Thoracic aorta (tissue), 2 donors: ENCODE results near the gene SCML2. TPM values are rescaled to one million over a fixed set of nuclear protein-coding genes. Genes with fewer than 3 reads are reported as not detected.

Source experiments
- ATAC-seq: fragments of 150-250 bp; one replicate; pipeline ENCODE4 v1.8.0; 2017; ENCODE audit warnings: low read depth; ENCODE audit not compliant: insufficient number of reproducible peaks, low FRiP score
- DNase-seq: peaks from one replicate; pipeline ENCODE4 v3.0.0-alpha.2; 2020; ENCODE audit warnings: low spot score
- H3K27ac ChIP-seq, 2 donors: fragments of 200-600 bp; sonication (generic); 1 replicate in 1 of 2; 2 replicates in 1 of 2; pipeline ENCODE4 v1.5.1; 2016; ENCODE audit warnings: mild to moderate bottlenecking in 2 of 2, moderate library complexity in 2 of 2
- H3K27me3 ChIP-seq: fragments of 200-600 bp; sonication (generic); replicated peaks from 2 replicates; pipeline ENCODE4 v1.6.0; 2016; ENCODE audit warnings: mild to moderate bottlenecking; ENCODE audit not compliant: insufficient read depth
- H3K36me3 ChIP-seq: fragments of 200-600 bp; sonication (generic); one replicate; pipeline ENCODE4 v1.5.1; 2016
- H3K4me1 ChIP-seq, 2 donors: fragments of 200-600 bp; sonication (generic); 1 replicate in 1 of 2; 2 replicates in 1 of 2; pipeline versions ENCODE4 v1.5.1 to v1.6.0; 2016; ENCODE audit warnings: low read depth in 2 of 2, mild to moderate bottlenecking in 1 of 2; ENCODE audit not compliant: control insufficient read depth in 1 of 2
- H3K4me3 ChIP-seq: fragments of 200-600 bp; sonication (generic); 2 replicates; pipeline ENCODE4 v1.5.1; 2016; ENCODE audit warnings: mild to moderate bottlenecking
- H3K9me3 ChIP-seq: fragments of 200-600 bp; sonication (generic); 2 replicates; pipeline ENCODE4 v1.5.1; 2016
- total RNA-seq, 2 donors: library from RNA; depleted of rRNA; stranded (reverse); fragments of >200 nt; gene quantifications; one replicate each; pipeline versions ENCODE4 v1.1.0 to v1.2.3, GENCODE V29; 2016
- TF ChIP-seq, protein P1 (sequence below): fragments of 200-600 bp; sonication (generic); IDR thresholded peaks from one replicate; pipeline ENCODE4 v1.5.1; 2019; ENCODE audit warnings: antibody characterized with exemption

The SCML2 gene
- total RNA-seq, 2 donors from 2014 or later = 0.81 to 2.0 TPM

DNA sequence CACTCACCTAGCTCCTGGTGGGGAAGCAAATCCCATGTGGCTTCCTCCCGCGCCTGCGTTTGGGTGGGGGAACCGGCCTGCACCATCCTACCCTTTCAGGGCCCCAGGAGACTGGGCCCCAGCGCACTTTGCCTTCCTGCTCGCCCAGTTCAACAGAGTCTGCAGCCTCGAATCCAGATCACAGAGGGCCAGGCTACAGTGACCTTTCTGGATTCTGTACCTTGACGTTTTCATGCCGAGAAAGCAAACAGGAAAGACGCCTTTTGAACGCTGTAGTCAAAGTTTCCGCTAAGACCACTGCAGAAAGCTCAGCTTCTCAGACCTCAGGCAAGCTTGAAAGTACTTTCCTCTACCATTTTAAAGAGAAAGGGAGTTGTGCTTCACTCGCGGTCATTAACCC, 126.4 kb downstream of the SCML2 start:
- Histone ChIP-seq H3K9me3 (no peaks in the 10 kb centered on the region), H3K36me3 (no peaks in the 10 kb centered on the region), H3K4me3 (no peak overlapping the region), H3K27ac (no peak overlapping the region), H3K4me1 (no peaks in the 10 kb centered on the region), H3K27me3 (no peaks in the 10 kb centered on the region)
- ATAC-seq (no peak), DNase-seq (no peak)
- TF ChIP-seq, protein P1, sequence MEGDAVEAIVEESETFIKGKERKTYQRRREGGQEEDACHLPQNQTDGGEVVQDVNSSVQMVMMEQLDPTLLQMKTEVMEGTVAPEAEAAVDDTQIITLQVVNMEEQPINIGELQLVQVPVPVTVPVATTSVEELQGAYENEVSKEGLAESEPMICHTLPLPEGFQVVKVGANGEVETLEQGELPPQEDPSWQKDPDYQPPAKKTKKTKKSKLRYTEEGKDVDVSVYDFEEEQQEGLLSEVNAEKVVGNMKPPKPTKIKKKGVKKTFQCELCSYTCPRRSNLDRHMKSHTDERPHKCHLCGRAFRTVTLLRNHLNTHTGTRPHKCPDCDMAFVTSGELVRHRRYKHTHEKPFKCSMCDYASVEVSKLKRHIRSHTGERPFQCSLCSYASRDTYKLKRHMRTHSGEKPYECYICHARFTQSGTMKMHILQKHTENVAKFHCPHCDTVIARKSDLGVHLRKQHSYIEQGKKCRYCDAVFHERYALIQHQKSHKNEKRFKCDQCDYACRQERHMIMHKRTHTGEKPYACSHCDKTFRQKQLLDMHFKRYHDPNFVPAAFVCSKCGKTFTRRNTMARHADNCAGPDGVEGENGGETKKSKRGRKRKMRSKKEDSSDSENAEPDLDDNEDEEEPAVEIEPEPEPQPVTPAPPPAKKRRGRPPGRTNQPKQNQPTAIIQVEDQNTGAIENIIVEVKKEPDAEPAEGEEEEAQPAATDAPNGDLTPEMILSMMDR = no peak

DNA sequence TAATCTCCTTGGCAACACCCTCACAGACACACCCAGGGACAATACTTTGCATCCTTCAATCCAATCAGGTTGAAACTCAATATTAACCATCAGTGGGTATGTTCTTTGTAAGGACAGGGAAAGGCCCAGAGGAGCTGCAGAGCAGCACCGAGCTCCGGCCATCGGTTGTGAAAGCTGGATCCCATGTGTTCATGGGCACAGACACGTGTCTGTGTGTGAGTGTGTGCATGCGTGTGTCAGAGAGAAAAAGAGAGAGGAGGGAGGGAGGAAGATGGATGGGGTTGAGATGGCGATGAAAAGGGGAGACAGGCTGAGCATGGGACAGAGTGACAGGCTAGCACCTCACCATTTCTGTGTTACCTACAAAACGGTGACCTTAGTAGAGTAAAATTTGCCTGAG, 127.0 kb downstream of the SCML2 start:
- ATAC-seq = no peak
- Histone ChIP-seq H3K4me3 (no peak overlapping the region), H3K27ac (no peak overlapping the region), H3K36me3 (no peaks in the 10 kb centered on the region), H3K4me1 (no peaks in the 10 kb centered on the region), H3K9me3 (no peaks in the 10 kb centered on the region), H3K27me3 (no peaks in the 10 kb centered on the region)
- TF ChIP-seq, protein P1 = no peak
- no peak for DNase-seq

DNA sequence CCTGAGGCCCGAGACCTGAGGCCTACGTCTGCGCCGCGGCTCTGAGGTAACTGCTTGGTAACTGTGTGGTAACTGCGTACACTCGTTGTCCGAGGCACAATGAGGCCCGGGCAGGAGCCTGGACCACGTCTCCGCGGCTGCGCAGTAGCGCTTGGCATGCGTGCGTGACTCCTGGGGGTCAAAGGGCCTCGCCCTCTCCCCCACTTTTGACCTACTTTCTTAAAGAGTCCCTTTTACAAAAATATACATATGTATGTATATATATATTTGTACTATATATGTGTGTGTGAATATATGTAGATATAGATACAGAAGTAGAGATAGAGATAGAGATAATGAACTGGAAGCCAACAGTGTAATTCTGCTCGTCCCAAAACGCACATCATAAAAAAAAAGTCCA, 133.7 kb downstream of the SCML2 start, which contains the start of gene BEND2:
Gene BEND2 (minus strand): TSS at position 101 of the 400 bp plus-strand sequence. CDS start 136 bp downstream, outside the sequence.
- Histone ChIP-seq H3K27me3 (no peaks in the 10 kb centered on the region), H3K9me3 (no peaks in the 10 kb centered on the region), H3K4me3 (no peak within 1 kb of the TSS), H3K27ac (no peak within 1 kb of the TSS), H3K36me3 (no peaks in the 10 kb centered on the region), H3K4me1 (no peaks in the 10 kb centered on the region)
- no peak for DNase-seq
- TF ChIP-seq, protein P1 = no peak
- no peak for ATAC-seq

DNA sequence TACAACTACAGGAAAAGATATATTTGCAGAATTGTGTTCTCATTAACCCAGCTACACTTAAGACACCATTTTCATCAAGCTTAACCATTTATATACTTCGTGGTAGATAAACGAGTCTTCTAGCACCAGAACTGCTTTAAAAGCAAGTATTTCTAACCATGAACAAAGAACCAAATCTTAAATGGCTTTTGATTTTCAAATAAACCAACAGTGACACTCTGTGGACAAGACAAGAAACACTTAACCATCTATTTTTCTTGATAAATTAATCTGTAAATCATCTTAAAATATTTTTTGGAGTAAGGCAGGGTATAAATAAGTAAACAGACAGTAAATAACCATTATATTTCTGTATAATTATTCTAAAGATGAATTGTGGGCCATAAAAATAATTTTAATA, 144.0 kb downstream of the SCML2 start:
- ATAC-seq (no peak), DNase-seq (no peak)
- Histone ChIP-seq H3K36me3 (no peaks in the 10 kb centered on the region), H3K9me3 (no peaks in the 10 kb centered on the region), H3K27me3 (no peaks in the 10 kb centered on the region), H3K4me1 (no peaks in the 10 kb centered on the region), H3K27ac (no peak overlapping the region), H3K4me3 (no peak overlapping the region)
- TF ChIP-seq, protein P1 = no peak

DNA sequence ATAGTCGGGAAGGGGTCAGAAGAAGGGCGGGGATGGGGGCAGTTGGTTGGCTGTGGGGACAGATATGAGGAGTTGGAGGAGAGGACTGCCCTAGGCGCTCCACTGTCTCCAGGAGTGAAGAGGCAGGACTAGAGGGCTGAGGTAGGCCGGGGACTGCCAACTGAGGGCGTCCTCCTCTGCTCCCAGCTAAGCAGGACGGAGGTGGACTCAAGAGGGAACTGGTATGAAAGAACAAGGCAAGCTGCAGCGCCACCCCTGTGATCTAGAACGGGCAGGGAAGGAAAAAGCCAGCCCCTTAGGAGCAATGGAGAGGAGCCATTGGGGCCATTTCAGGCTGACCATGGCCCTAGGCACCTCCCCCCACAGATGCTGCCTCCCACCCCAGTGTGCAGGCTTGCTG, 147.8 kb downstream of the SCML2 start:
- Histone ChIP-seq H3K9me3 (no peaks in the 10 kb centered on the region), H3K4me1 (no peaks in the 10 kb centered on the region), H3K36me3 (no peaks in the 10 kb centered on the region), H3K4me3 (no peak overlapping the region), H3K27me3 (no peaks in the 10 kb centered on the region), H3K27ac (no peak overlapping the region)
- ATAC-seq (no peak), DNase-seq (no peak)
- TF ChIP-seq, protein P1 = no peak
